ENCODE results near the gene NPAS4. TPM values are rescaled to one million over a fixed set of nuclear protein-coding genes. Genes with fewer than 3 reads are reported as not detected.

Gene NPAS4
- total and polyA plus RNA-seq, 4 experiments from 2014 or later: not detected

- H3K4me1 ChIP-seq (ENCODE audit: insufficient read depth, low read length): peaks cover 5% of the 10 kb centered on the region
- ChIA-PET CTCF (ENCODE audit: partially characterized antibody) (interaction anchor here (0.6 to 4.4 kb wide), 9 partner anchors 9 to 476 kb away, joined by 3 to 52 read pairs (median 6); partner anchors contain the start of genes DPP3 and RBM4B), POLR2A (ENCODE audit: partially characterized antibody) (interaction anchor here (0.8 to 2.8 kb wide), 6 partner anchors 11 to 268 kb away, joined by 3 to 9 read pairs (median 4); partner anchors contain the start of genes ACTN3, DPP3, MRPL11 and NPAS4)
- H3K4me3 ChIP-seq (ENCODE audit: low read length in 2 of 2): no peak overlapping the region
- Mint-ChIP-seq H3K9me3 (no peaks in the 10 kb centered on the region), H3K27ac (no peak overlapping the region), H3K27me3 (peaks cover 0 to 34% of the 10 kb centered on the region in 2 donors), H3K4me3 (no peak overlapping the region), H3K36me3 (no peaks in the 10 kb centered on the region), H3K4me1 (peaks cover 3 to 5% (median 4%) of the 10 kb centered on the region in 4 donors)
- no peaks in the 10 kb centered on the region for H3K9me3 ChIP-seq (ENCODE audit: control insufficient read depth in 1 of 2, low read length in 2 of 2)
- intact Hi-C loops (cut with micrococcal nuclease): loop anchor here (2.0 to 10.0 kb wide), 2 partner anchors 30 to 426 kb away; partner anchors contain the start of gene MRPL11
- H3K27me3 ChIP-seq (ENCODE audit: insufficient read depth, low read length): no peaks in the 10 kb centered on the region
- no peaks in the 10 kb centered on the region for H3K36me3 ChIP-seq (ENCODE audit: insufficient read depth, low read length)
- no peak for DNase-seq
- no peak overlapping the region for H3K27ac ChIP-seq (ENCODE audit: low read depth, low read length)
Observed at GRCh38 chr11:66409226-66409625, 11.6 kb upstream of the NPAS4 start.

GRCh38 chr11:66410191-66410590, 10.6 kb upstream of the NPAS4 start:
- no peak overlapping the region for H3K27ac ChIP-seq (ENCODE audit: low read depth, low read length)
- H3K4me3 ChIP-seq (ENCODE audit: low read length in 2 of 2): no peak overlapping the region
- no peaks in the 10 kb centered on the region for H3K9me3 ChIP-seq (ENCODE audit: control insufficient read depth in 1 of 2, low read length in 2 of 2)
- no peaks in the 10 kb centered on the region for H3K27me3 ChIP-seq (ENCODE audit: insufficient read depth, low read length)
- H3K9me3 Mint-ChIP-seq: no peaks in the 10 kb centered on the region
- no peaks in the 10 kb centered on the region for H3K36me3 Mint-ChIP-seq
- ChIA-PET CTCF (ENCODE audit: partially characterized antibody) (interaction anchor here (3.2 to 4.4 kb wide), 3 partner anchors 20 to 268 kb away, joined by 18 to 52 read pairs (median 26); partner anchors contain the start of genes DPP3 and RBM4B), POLR2A (ENCODE audit: partially characterized antibody) (interaction anchor here (0.9 to 1.7 kb wide), 3 partner anchors 69 to 268 kb away, joined by 3 to 8 read pairs (median 3); partner anchors contain the start of genes ACTN3 and DPP3)
- H3K4me3 Mint-ChIP-seq: peak overlapping the region in 2 of 8 donors; percentile 24 to 42
- peaks cover 0 to 36% of the 10 kb centered on the region in 2 donors for H3K27me3 Mint-ChIP-seq
- H3K27ac Mint-ChIP-seq: no peak overlapping the region
- intact Hi-C loops (cut with micrococcal nuclease): no loop called here
- no peaks in the 10 kb centered on the region for H3K36me3 ChIP-seq (ENCODE audit: insufficient read depth, low read length)
- peaks cover 3 to 5% (median 4%) of the 10 kb centered on the region in 4 donors for H3K4me1 Mint-ChIP-seq
- peaks cover 5% of the 10 kb centered on the region for H3K4me1 ChIP-seq (ENCODE audit: insufficient read depth, low read length)
- no peak for DNase-seq

GRCh38 chr11:66411323-66411722, 9.5 kb upstream of the NPAS4 start:
- H3K36me3 ChIP-seq (ENCODE audit: insufficient read depth, low read length): no peaks in the 10 kb centered on the region
- peaks cover 1% of the 10 kb centered on the region for H3K27me3 ChIP-seq (ENCODE audit: insufficient read depth, low read length)
- Mint-ChIP-seq H3K36me3 (no peaks in the 10 kb centered on the region), H3K9me3 (peaks cover 0 to 3% (median 0%) of the 10 kb centered on the region in 8 donors), H3K4me1 (peaks cover 3 to 5% (median 4%) of the 10 kb centered on the region in 4 donors), H3K27me3 (peaks cover 4 to 33% of the 10 kb centered on the region in 2 donors), H3K4me3 (peak overlapping the region in 1 of 8 donors; percentile 21), H3K27ac (no peak overlapping the region)
- H3K9me3 ChIP-seq (ENCODE audit: control insufficient read depth in 1 of 2, low read length in 2 of 2): no peaks in the 10 kb centered on the region
- ChIA-PET CTCF (ENCODE audit: partially characterized antibody) (interaction anchor here (1.6 to 2.0 kb wide), 2 partner anchors 25 to 267 kb away, joined by 8 read pairs; partner anchors contain the start of gene RBM4B), POLR2A (ENCODE audit: partially characterized antibody) (no interaction called here)
- DNase-seq: no peak
- H3K27ac ChIP-seq (ENCODE audit: low read depth, low read length): no peak overlapping the region
- no peak overlapping the region for H3K4me3 ChIP-seq (ENCODE audit: low read length in 2 of 2)
- intact Hi-C loops (cut with micrococcal nuclease): no loop called here
- peaks cover 5% of the 10 kb centered on the region for H3K4me1 ChIP-seq (ENCODE audit: insufficient read depth, low read length)

GRCh38 chr11:66412110-66412509, 8.7 kb upstream of the NPAS4 start:
- no peaks in the 10 kb centered on the region for H3K36me3 ChIP-seq (ENCODE audit: insufficient read depth, low read length)
- peaks cover 0 to 4% (median 0%) of the 10 kb centered on the region in 8 donors for H3K9me3 Mint-ChIP-seq
- peaks cover 3 to 5% (median 4%) of the 10 kb centered on the region in 4 donors for H3K4me1 Mint-ChIP-seq
- H3K4me3 Mint-ChIP-seq: no peak overlapping the region
- peaks cover 9% of the 10 kb centered on the region for H3K27me3 ChIP-seq (ENCODE audit: insufficient read depth, low read length)
- H3K4me3 ChIP-seq (ENCODE audit: low read length in 2 of 2): no peak overlapping the region
- CTCF ChIA-PET (ENCODE audit: partially characterized antibody): interaction anchor here (1.6 to 2.0 kb wide), 2 partner anchors 26 to 267 kb away, joined by 8 read pairs; partner anchors contain the start of gene RBM4B
- no peak overlapping the region for H3K27ac ChIP-seq (ENCODE audit: low read depth, low read length)
- no peaks in the 10 kb centered on the region for H3K36me3 Mint-ChIP-seq
- intact Hi-C loops (cut with micrococcal nuclease): no loop called here
- peaks cover 10 to 39% of the 10 kb centered on the region in 2 donors for H3K27me3 Mint-ChIP-seq
- DNase-seq: no peak
- POLR2A ChIA-PET (ENCODE audit: partially characterized antibody): no interaction called here
- H3K27ac Mint-ChIP-seq: no peak overlapping the region
- no peaks in the 10 kb centered on the region for H3K9me3 ChIP-seq (ENCODE audit: control insufficient read depth in 1 of 2, low read length in 2 of 2)
- peaks cover 5% of the 10 kb centered on the region for H3K4me1 ChIP-seq (ENCODE audit: insufficient read depth, low read length)

GRCh38 chr11:66413167-66413566, 7.7 kb upstream of the NPAS4 start:
- Mint-ChIP-seq H3K36me3 (no peaks in the 10 kb centered on the region), H3K9me3 (peaks cover 0 to 7% (median 2%) of the 10 kb centered on the region in 8 donors), H3K27ac (no peak overlapping the region), H3K27me3 (peaks cover 20 to 50% of the 10 kb centered on the region in 2 donors), H3K4me3 (no peak overlapping the region), H3K4me1 (peaks cover 4 to 13% (median 6%) of the 10 kb centered on the region in 4 donors)
- Histone ChIP-seq H3K4me1 (ENCODE audit: insufficient read depth, low read length) (peaks cover 5% of the 10 kb centered on the region), H3K36me3 (ENCODE audit: insufficient read depth, low read length) (no peaks in the 10 kb centered on the region), H3K9me3 (ENCODE audit: control insufficient read depth in 1 of 2, low read length in 2 of 2) (no peaks in the 10 kb centered on the region), H3K4me3 (ENCODE audit: low read length in 2 of 2) (no peak overlapping the region), H3K27me3 (ENCODE audit: insufficient read depth, low read length) (peaks cover 17% of the 10 kb centered on the region), H3K27ac (ENCODE audit: low read depth, low read length) (no peak overlapping the region)
- no peak for DNase-seq
- CTCF ChIA-PET (ENCODE audit: partially characterized antibody): no interaction called here
- intact Hi-C loops (cut with micrococcal nuclease): no loop called here
- POLR2A ChIA-PET (ENCODE audit: partially characterized antibody): no interaction called here

- Mint-ChIP-seq H3K4me1 (peaks cover 5 to 17% (median 7%) of the 10 kb centered on the region in 4 donors), H3K36me3 (no peaks in the 10 kb centered on the region), H3K27me3 (peaks cover 28 to 57% of the 10 kb centered on the region in 2 donors), H3K9me3 (peaks cover 0 to 9% (median 7%) of the 10 kb centered on the region in 8 donors), H3K4me3 (no peak overlapping the region), H3K27ac (no peak overlapping the region)
- no peak overlapping the region for H3K27ac ChIP-seq (ENCODE audit: low read depth, low read length)
- H3K4me3 ChIP-seq (ENCODE audit: low read length in 2 of 2): no peak overlapping the region
- CTCF ChIA-PET (ENCODE audit: partially characterized antibody): no interaction called here
- H3K27me3 ChIP-seq (ENCODE audit: insufficient read depth, low read length): peaks cover 22% of the 10 kb centered on the region
- no peaks in the 10 kb centered on the region for H3K4me1 ChIP-seq (ENCODE audit: insufficient read depth, low read length)
- H3K36me3 ChIP-seq (ENCODE audit: insufficient read depth, low read length): no peaks in the 10 kb centered on the region
- POLR2A ChIA-PET (ENCODE audit: partially characterized antibody): no interaction called here
- DNase-seq: no peak
- intact Hi-C loops (cut with micrococcal nuclease): no loop called here
- no peaks in the 10 kb centered on the region for H3K9me3 ChIP-seq (ENCODE audit: control insufficient read depth in 1 of 2, low read length in 2 of 2)
Observed at GRCh38 chr11:66414120-66414934, 6.5 kb upstream of the NPAS4 start.

- H3K4me1 Mint-ChIP-seq: peaks cover 6 to 17% (median 9%) of the 10 kb centered on the region in 4 donors
- CTCF ChIA-PET (ENCODE audit: partially characterized antibody): interaction anchor here (1.0 kb wide), 1 partner anchor 14 kb away, joined by 5 read pairs; no protein-coding TSS in a partner anchor
- H3K4me3 Mint-ChIP-seq: no peak overlapping the region
- Histone ChIP-seq H3K36me3 (ENCODE audit: insufficient read depth, low read length) (no peaks in the 10 kb centered on the region), H3K9me3 (ENCODE audit: control insufficient read depth in 1 of 2, low read length in 2 of 2) (no peaks in the 10 kb centered on the region), H3K27me3 (ENCODE audit: insufficient read depth, low read length) (peaks cover 28% of the 10 kb centered on the region), H3K4me1 (ENCODE audit: insufficient read depth, low read length) (no peaks in the 10 kb centered on the region), H3K27ac (ENCODE audit: low read depth, low read length) (no peak overlapping the region), H3K4me3 (ENCODE audit: low read length in 2 of 2) (no peak overlapping the region)
- H3K27me3 Mint-ChIP-seq: peaks cover 30 to 55% of the 10 kb centered on the region in 2 donors
- no peaks in the 10 kb centered on the region for H3K36me3 Mint-ChIP-seq
- peaks cover 0 to 9% (median 7%) of the 10 kb centered on the region in 8 donors for H3K9me3 Mint-ChIP-seq
- H3K27ac Mint-ChIP-seq: no peak overlapping the region
- POLR2A ChIA-PET (ENCODE audit: partially characterized antibody): no interaction called here
- intact Hi-C loops (cut with micrococcal nuclease): no loop called here
- DNase-seq: no peak
Observed at GRCh38 chr11:66415423-66415822, 5.4 kb upstream of the NPAS4 start.

Measured in CD4-positive, alpha-beta memory T cell (primary cell).